Coronary artery (tissue), 2 donors: Measurements from ENCODE around the gene ACLY.
"Not testable (repeated sequence)": the region's sequence is repeated elsewhere in the genome, so short reads cannot be mapped to it uniquely, and the experiment has no call there.

Source experiments
- DNase-seq: peaks from one replicate; pipeline ENCODE4 v3.0.0-alpha.2; 2017; ENCODE audit warnings: low spot score
- H3K27ac ChIP-seq, 2 donors: fragments of 200-600 bp; sonication (generic); one replicate each; pipeline ENCODE4 v1.5.1; 2016 to 2019
- H3K4me3 ChIP-seq: fragments of 200-600 bp; sonication (generic); 2 replicates; pipeline ENCODE4 v1.5.1; 2016; ENCODE audit warnings: mild to moderate bottlenecking, moderate library complexity
- TF ChIP-seq, protein P1 (sequence below): fragments of 200-600 bp; sonication (generic); IDR thresholded peaks from one replicate; pipeline ENCODE4 v1.5.1; 2019; ENCODE audit warnings: antibody characterized with exemption

The ACLY gene

DNA sequence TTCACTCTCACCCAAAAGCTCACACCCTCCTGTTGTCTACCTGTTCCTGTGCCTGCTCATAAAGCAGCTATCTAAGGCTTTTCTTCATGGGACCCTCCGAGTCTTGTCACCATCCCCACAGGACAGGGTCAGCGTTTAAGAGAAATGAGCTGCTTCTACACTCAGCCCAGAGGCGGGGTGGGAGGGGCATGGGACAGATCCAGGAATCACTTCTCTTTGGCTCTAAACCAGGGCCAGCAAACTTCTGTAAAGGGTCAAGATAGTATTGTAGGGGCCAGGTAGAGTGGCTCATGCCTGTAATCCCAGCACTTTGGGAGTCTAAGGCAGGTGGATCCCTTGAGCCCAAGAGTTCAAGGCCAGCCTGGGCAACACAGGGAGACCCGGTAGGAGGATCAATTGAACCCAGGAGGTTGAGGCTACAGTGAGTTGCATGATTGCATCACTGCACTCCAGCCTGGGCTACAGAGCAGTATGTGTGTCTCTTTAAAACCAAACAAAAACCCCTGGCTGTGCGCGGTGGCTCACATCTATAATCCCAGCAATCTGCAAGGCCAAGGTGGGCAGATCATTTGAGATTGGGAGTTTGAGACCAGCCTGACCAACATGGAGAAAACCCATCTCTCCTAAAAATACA, 30.3 kb downstream of the ACLY start:
- TF ChIP-seq, protein P1, sequence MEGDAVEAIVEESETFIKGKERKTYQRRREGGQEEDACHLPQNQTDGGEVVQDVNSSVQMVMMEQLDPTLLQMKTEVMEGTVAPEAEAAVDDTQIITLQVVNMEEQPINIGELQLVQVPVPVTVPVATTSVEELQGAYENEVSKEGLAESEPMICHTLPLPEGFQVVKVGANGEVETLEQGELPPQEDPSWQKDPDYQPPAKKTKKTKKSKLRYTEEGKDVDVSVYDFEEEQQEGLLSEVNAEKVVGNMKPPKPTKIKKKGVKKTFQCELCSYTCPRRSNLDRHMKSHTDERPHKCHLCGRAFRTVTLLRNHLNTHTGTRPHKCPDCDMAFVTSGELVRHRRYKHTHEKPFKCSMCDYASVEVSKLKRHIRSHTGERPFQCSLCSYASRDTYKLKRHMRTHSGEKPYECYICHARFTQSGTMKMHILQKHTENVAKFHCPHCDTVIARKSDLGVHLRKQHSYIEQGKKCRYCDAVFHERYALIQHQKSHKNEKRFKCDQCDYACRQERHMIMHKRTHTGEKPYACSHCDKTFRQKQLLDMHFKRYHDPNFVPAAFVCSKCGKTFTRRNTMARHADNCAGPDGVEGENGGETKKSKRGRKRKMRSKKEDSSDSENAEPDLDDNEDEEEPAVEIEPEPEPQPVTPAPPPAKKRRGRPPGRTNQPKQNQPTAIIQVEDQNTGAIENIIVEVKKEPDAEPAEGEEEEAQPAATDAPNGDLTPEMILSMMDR: no peak
- no peak for DNase-seq
- Histone ChIP-seq H3K4me3 (no peak overlapping the region), H3K27ac (no peak overlapping the region)

- TF ChIP-seq, protein P1: no peak
- no peak for DNase-seq
- Histone ChIP-seq H3K27ac (no peak overlapping the region), H3K4me3 (no peak overlapping the region)
Observed at GRCh38 chr17:41885733-41886132, 33.0 kb downstream of the ACLY start.

- no peak for DNase-seq
- Histone ChIP-seq H3K4me3 (no peak overlapping the region), H3K27ac (no peak overlapping the region)
- TF ChIP-seq, protein P1: no peak
Observed at GRCh38 chr17:41882756-41883155, 36.0 kb downstream of the ACLY start.

DNA sequence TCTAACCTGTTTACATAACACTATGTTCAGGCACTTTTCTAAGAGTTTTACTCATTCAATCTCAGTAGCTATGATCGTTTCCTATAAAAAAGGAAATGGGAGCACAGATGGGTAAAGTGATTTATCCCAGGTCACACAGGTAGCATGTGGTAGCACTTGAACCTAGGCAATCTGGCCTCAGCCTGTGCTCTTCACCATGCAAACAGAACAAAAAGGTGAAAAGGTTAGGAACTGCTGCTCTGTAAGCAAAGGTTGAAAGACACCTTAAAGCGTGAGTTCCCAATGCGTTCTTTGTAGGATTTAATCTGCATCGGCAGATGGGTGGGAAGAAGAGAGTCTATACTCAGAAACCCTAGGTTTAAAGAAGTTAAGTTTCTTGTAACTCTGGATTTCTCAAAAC, 38.6 kb downstream of the ACLY start:
- DNase-seq: no peak
- Histone ChIP-seq H3K4me3 (no peak overlapping the region), H3K27ac (no peak overlapping the region)
- TF ChIP-seq, protein P1: no peak

DNA sequence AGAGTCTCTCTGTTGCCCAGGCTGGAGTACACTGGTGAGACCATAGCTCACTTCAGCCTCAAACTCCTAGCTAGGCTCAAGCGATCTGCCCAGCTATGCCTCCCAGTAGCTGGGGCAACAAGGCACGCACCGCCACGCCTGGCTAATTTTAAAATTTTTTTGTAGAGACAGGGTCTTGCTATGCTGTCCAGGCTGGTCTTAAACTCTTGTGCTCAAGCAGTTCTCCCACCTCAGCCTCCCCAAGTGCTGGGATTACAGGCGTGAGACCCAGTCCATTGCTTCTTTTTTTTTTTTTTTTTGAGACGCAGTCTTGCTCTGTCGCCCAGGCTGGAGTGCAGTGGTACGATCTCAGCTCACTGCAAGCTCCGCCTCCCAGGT, 44.5 kb downstream of the ACLY start:
- not testable (repeated sequence) for H3K27ac ChIP-seq, DNase-seq, H3K4me3 ChIP-seq

- DNase-seq: no peak
- no peak overlapping the region for H3K27ac ChIP-seq
- TF ChIP-seq, protein P1: no peak
- H3K4me3 ChIP-seq: no peak overlapping the region
Observed at GRCh38 chr17:41873559-41874292, 45.0 kb downstream of the ACLY start.

- TF ChIP-seq, protein P1: no peak
- H3K27ac ChIP-seq: no peak overlapping the region
- H3K4me3 ChIP-seq: no peak overlapping the region
- DNase-seq: no peak
Observed at GRCh38 chr17:41871789-41872188, 47.0 kb downstream of the ACLY start.
